HL-60 (cell line): ENCODE data around the gene MAP3K13.

Experiments
- CTCF ChIP-seq: IDR thresholded peaks from one replicate; pipeline ENCODE4 v1.5.1; 2011; ENCODE audit warnings: low read length, control low read depth, inconsistent platforms; ENCODE audit not compliant: insufficient read depth
- POLR2AphosphoS5 ChIP-seq: IDR thresholded peaks from 2 replicates; pipeline ENCODE4 v1.6.1; 2012; ENCODE audit warnings: low read depth
- REST ChIP-seq: IDR thresholded peaks from 2 replicates; pipeline ENCODE4 v1.6.1; 2012; ENCODE audit warnings: low read depth; ENCODE audit not compliant: insufficient replicate concordance

DNA sequence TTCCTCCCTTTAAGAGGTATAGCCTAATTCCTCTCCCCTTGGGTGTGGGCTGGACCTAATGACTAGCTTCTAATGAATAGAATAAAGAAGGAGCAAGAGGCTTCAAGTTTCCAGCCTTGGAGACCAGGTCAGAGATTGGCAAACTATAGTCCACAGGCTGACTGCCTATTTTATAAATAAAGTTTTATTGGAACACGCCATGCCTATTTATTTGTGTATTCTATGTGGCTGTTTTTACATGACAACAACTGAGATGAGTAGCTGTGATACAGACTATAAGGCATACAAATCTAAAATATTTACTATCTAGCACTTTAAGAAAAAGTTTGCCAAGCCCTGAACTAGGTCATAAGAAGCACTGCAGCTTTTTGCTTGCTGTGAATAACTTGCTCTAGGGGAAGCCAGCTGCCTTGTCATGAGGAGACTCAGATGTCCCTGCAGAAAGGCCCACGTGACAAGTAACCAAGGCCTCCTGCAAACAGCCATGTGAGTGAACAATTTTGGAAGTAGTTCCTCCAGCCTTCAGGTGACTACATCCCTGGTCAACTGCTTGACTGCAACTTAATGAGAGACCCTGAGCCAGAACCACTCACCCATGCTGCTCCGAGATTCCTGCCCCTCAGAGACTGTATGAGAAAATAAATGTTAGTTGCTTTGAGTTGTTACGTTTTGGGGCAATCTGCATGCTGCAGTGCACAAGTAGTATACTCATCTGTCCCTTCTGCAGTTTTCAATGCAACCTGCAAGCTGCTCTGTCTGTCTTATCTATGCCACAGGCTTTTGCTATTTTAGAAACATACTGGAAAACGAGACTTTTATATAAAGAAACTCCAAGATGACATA, 21.1 kb upstream of the MAP3K13 start:
- TF ChIP-seq CTCF (no peak), POLR2AphosphoS5 (no peak), REST (no peak)
